HEK293 (cell line): ENCODE data around the gene PALM.

Experiments
- CTCF ChIA-PET: fragments of 350-600 bp; formaldehyde crosslinking; extraction: SDS; loops from one replicate; lab custom pipeline; 2021; ENCODE audit warnings: antibody characterized with exemption; lab: Yijun Ruan, JAX
- POLR2A ChIA-PET: fragments of 300-600 bp; formaldehyde crosslinking; extraction: SDS; loops from one replicate; lab custom pipeline; 2020; ENCODE audit warnings: antibody characterized with exemption, inconsistent platforms; lab: Yijun Ruan, JAX
- H3K27ac ChIP-seq: fragments of 200-500 bp; sonication (Bioruptor generic); 2 replicates; pipeline ENCODE4 v1.5.1; 2014; ENCODE audit warnings: low read depth, low read length, control low read depth, inconsistent platforms; ENCODE audit errors: extremely low read depth
- H3K36me3 ChIP-seq, 2 experiments: fragments of 200-500 bp in 1 of 2; sonication (Bioruptor generic) in 1 of 2; 1 replicate in 1 of 2; 2 replicates in 1 of 2; pipeline ENCODE4 v1.5.1; 2014 to 2017; ENCODE audit warnings: inconsistent platforms in 2 of 2, low read length in 2 of 2; ENCODE audit not compliant: control insufficient read depth in 2 of 2, insufficient read depth in 1 of 2
- H3K4me1 ChIP-seq: fragments of 200-500 bp; sonication (Bioruptor generic); 2 replicates; pipeline ENCODE4 v1.5.1; 2014; ENCODE audit warnings: mild to moderate bottlenecking, low read length, inconsistent platforms; ENCODE audit not compliant: control insufficient read depth, insufficient read depth
- H3K4me3 ChIP-seq: 2 replicates; pipeline ENCODE4 v1.5.1; 2011; ENCODE audit warnings: low read depth, mild to moderate bottlenecking, control low read depth, low read length, moderate library complexity
- H3K9me3 ChIP-seq: fragments of 200-500 bp; sonication (Bioruptor generic); 2 replicates; pipeline ENCODE4 v1.5.1; 2014; ENCODE audit warnings: low read depth, low read length, inconsistent platforms; ENCODE audit not compliant: control insufficient read depth, insufficient read depth
- EGR2 ChIP-seq: fragments of 450-650 bp; formaldehyde crosslinking; IDR thresholded peaks from 2 replicates; pipeline ENCODE4 v1.5.1; 2016; ENCODE audit warnings: low read depth, missing biosample characterization, missing genetic modification characterization
- HOXA7 ChIP-seq: sonication (generic); formaldehyde crosslinking; IDR thresholded peaks from 2 replicates; pipeline ENCODE4 v1.8.1; 2022; ENCODE audit warnings: missing genetic modification reagents, borderline replicate concordance
- HOXD13 ChIP-seq: sonication (generic); formaldehyde crosslinking; IDR thresholded peaks from 2 replicates; pipeline ENCODE4 v1.8.0; 2022; ENCODE audit warnings: missing genetic modification reagents, borderline replicate concordance
- KLF16 ChIP-seq: fragments of 450-650 bp; formaldehyde crosslinking; IDR thresholded peaks from 2 replicates; pipeline ENCODE4 v1.5.1; 2017; ENCODE audit warnings: missing biosample characterization, missing genetic modification characterization
- YY2 ChIP-seq: fragments of 450-650 bp; formaldehyde crosslinking; IDR thresholded peaks from 2 replicates; pipeline ENCODE4 v1.5.1; 2016; ENCODE audit warnings: missing biosample characterization, missing genetic modification characterization
- ZBTB20 ChIP-seq: fragments of 450-650 bp; formaldehyde crosslinking; IDR thresholded peaks from 2 replicates; pipeline ENCODE4 v1.5.1; 2016; ENCODE audit warnings: missing biosample characterization, missing genetic modification characterization
- ZNF112 ChIP-seq: fragments of 450-650 bp; formaldehyde crosslinking; IDR thresholded peaks from 2 replicates; pipeline ENCODE4 v1.5.0; 2017; ENCODE audit warnings: missing biosample characterization, missing genetic modification characterization
- ZNF114 ChIP-seq: fragments of 450-650 bp; formaldehyde crosslinking; IDR thresholded peaks from 2 replicates; pipeline ENCODE4 v1.5.0; 2017; ENCODE audit warnings: missing biosample characterization, missing genetic modification characterization
- ZNF18 ChIP-seq: fragments of 450-650 bp; formaldehyde crosslinking; IDR thresholded peaks from 2 replicates; pipeline ENCODE4 v1.5.1; 2016; ENCODE audit warnings: missing biosample characterization, missing genetic modification characterization
- ZNF266 ChIP-seq: fragments of 450-650 bp; formaldehyde crosslinking; IDR thresholded peaks from 2 replicates; pipeline ENCODE4 v1.5.1; 2016; ENCODE audit warnings: missing biosample characterization, missing genetic modification characterization, low read depth
- ZNF274 ChIP-seq, 2 experiments: fragments of 200-500 bp in 1 of 2; fragments of 450-650 bp in 1 of 2; sonication (Bioruptor generic) in 1 of 2; formaldehyde crosslinking in 1 of 2; IDR thresholded peaks; 2 replicates each; pipeline versions ENCODE4 v1.5.1 to v1.6.1; 2014 to 2016; ENCODE audit warnings: borderline replicate concordance in 1 of 2, inconsistent platforms in 1 of 2, low read length in 1 of 2, missing biosample characterization in 1 of 2, missing genetic modification characterization in 1 of 2
- ZNF394 ChIP-seq: fragments of 450-650 bp; formaldehyde crosslinking; IDR thresholded peaks from 2 replicates; pipeline ENCODE4 v1.5.1; 2016; ENCODE audit warnings: missing biosample characterization, missing genetic modification characterization, mild to moderate bottlenecking, moderate library complexity, borderline replicate concordance
- ZNF404 ChIP-seq: fragments of 450-650 bp; formaldehyde crosslinking; IDR thresholded peaks from 2 replicates; pipeline ENCODE4 v1.5.1; 2017; ENCODE audit warnings: missing biosample characterization, missing genetic modification characterization
- ZNF621 ChIP-seq: fragments of 450-650 bp; formaldehyde crosslinking; IDR thresholded peaks from 2 replicates; pipeline ENCODE4 v1.5.1; 2017; ENCODE audit warnings: missing biosample characterization, missing genetic modification characterization
- ZNF623 ChIP-seq: fragments of 450-650 bp; formaldehyde crosslinking; IDR thresholded peaks from 2 replicates; pipeline ENCODE4 v1.5.1; 2016; ENCODE audit warnings: missing biosample characterization, missing genetic modification characterization
- ZNF645 ChIP-seq: fragments of 450-650 bp; formaldehyde crosslinking; IDR thresholded peaks from 2 replicates; pipeline ENCODE4; 2016; ENCODE audit warnings: missing biosample characterization, missing genetic modification characterization
- ZNF660 ChIP-seq: fragments of 450-650 bp; IDR thresholded peaks from 2 replicates; pipeline ENCODE4 v1.5.1; 2018; ENCODE audit warnings: missing biosample characterization, mild to moderate bottlenecking, missing genetic modification characterization
- ZNF670 ChIP-seq: fragments of 450-650 bp; formaldehyde crosslinking; IDR thresholded peaks from 2 replicates; pipeline ENCODE4 v1.5.1; 2016; ENCODE audit warnings: missing biosample characterization, missing genetic modification characterization, low read depth
- ZNF677 ChIP-seq: fragments of 450-650 bp; IDR thresholded peaks from 2 replicates; pipeline ENCODE4 v1.5.0; 2018; ENCODE audit warnings: missing biosample characterization, mild to moderate bottlenecking, missing genetic modification characterization, moderate library complexity
- ZNF701 ChIP-seq: fragments of 450-650 bp; formaldehyde crosslinking; IDR thresholded peaks from 2 replicates; pipeline ENCODE4 v1.5.1; 2016; ENCODE audit warnings: missing biosample characterization, missing genetic modification characterization
- ZNF704 ChIP-seq: fragments of 450-650 bp; formaldehyde crosslinking; IDR thresholded peaks from 2 replicates; pipeline ENCODE4 v1.5.1; 2016; ENCODE audit warnings: missing biosample characterization, missing genetic modification characterization
- ZNF837 ChIP-seq: fragments of 450-650 bp; formaldehyde crosslinking; IDR thresholded peaks from 2 replicates; pipeline ENCODE4 v1.5.1; 2016; ENCODE audit warnings: missing biosample characterization, missing genetic modification characterization
- TF ChIP-seq, protein P1 (sequence below): fragments of 450-650 bp; formaldehyde crosslinking; IDR thresholded peaks from 2 replicates; pipeline ENCODE4 v1.5.1; 2017; ENCODE audit warnings: missing biosample characterization, mild to moderate bottlenecking, missing genetic modification characterization, moderate library complexity

The PALM gene

DNA sequence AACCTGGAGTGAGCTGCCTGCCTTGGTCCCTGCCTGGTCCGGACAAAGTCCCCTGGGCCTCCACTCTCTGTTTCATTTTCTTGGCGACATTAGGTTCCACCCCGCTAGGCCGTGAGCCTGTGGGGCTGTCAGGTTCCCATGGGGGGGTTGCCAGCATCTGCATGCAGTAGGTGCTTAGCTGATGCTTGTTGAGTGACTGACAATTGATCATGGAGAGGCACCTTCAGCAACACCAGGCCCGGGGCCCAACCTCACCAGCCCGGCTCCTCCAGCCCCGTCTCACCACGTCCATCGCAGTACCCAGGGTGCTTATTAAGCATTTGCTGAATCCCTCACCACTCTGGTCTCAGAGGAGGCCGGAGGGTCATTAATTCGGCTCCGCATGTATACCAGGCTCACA, 55.6 kb downstream of the PALM start:
- Histone ChIP-seq H3K36me3 (no peaks in the 10 kb centered on the region), H3K27ac (no peak overlapping the region), H3K9me3 (no peaks in the 10 kb centered on the region), H3K4me3 (no peak overlapping the region), H3K4me1 (no peaks in the 10 kb centered on the region)
- CTCF ChIA-PET = interaction anchor here (0.5 kb wide), 1 partner anchor 27 kb away, joined by 3 read pairs; no protein-coding TSS in a partner anchor
- TF ChIP-seq EGR2 (tag by site-specific recombination) = no peak
- POLR2A ChIA-PET = interaction anchor here (0.9 kb wide), 1 partner anchor 12 kb away, joined by 8 read pairs; no protein-coding TSS in a partner anchor

GRCh38 chr19:765179-765738, 56.5 kb downstream of the PALM start:
- no peaks in the 10 kb centered on the region for H3K9me3 ChIP-seq
- no peaks in the 10 kb centered on the region for H3K36me3 ChIP-seq
- H3K4me3 ChIP-seq = no peak overlapping the region
- TF ChIP-seq ZNF266 (tag by site-specific recombination) (no peak), ZNF677 (tag by site-specific recombination) (no peak), YY2 (tag by site-specific recombination) (no peak), ZNF621 (no peak), ZNF114 (no peak), ZBTB20 (no peak), ZNF704 (tag by site-specific recombination) (no peak), ZNF670 (tag by site-specific recombination) (no peak), ZNF394 (no peak), KLF16 (tag by site-specific recombination) (no peak), ZNF837 (no peak), ZNF701 (tag by site-specific recombination) (no peak), HOXD13 (CRISPR knock-in tag) (no peak), ZNF274 (IDR thresholded peaks at IDR 0.05; ENCODE audit: low read length) (no peak), ZNF274 (tag by site-specific recombination; IDR thresholded peaks at IDR 0.05; ENCODE audit: borderline replicate concordance) (no peak), ZNF660 (tag by site-specific recombination) (no peak), ZNF112 (tag by site-specific recombination) (no peak), ZNF645 (no peak), ZNF404 (no peak), HOXA7 (CRISPR knock-in tag) (no peak)
- TF ChIP-seq, all 188 proteins: peak for 0
- ChIA-PET CTCF (no interaction called here), POLR2A (no interaction called here)
- Histone ChIP-seq H3K27ac (no peak overlapping the region), H3K4me1 (no peaks in the 10 kb centered on the region)

- Histone ChIP-seq H3K36me3 (no peaks in the 10 kb centered on the region), H3K4me1 (no peaks in the 10 kb centered on the region), H3K4me3 (no peak overlapping the region), H3K9me3 (no peaks in the 10 kb centered on the region), H3K27ac (no peak overlapping the region)
- ChIA-PET CTCF (interaction anchor here (0.9 to 2.9 kb wide), 5 partner anchors 10 to 155 kb away, joined by 4 to 21 read pairs (median 10); no protein-coding TSS in a partner anchor), POLR2A (no interaction called here)
- TF ChIP-seq, protein P1, sequence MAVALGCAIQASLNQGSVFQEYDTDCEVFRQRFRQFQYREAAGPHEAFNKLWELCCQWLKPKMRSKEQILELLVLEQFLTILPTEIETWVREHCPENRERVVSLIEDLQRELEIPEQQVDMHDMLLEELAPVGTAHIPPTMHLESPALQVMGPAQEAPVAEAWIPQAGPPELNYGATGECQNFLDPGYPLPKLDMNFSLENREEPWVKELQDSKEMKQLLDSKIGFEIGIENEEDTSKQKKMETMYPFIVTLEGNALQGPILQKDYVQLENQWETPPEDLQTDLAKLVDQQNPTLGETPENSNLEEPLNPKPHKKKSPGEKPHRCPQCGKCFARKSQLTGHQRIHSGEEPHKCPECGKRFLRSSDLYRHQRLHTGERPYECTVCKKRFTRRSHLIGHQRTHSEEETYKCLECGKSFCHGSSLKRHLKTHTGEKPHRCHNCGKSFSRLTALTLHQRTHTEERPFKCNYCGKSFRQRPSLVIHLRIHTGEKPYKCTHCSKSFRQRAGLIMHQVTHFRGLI (tag by site-specific recombination) = no peak
- TF ChIP-seq ZNF623 (tag by site-specific recombination) (no peak), ZNF18 (tag by site-specific recombination) (no peak)
Observed at GRCh38 chr19:768424-768823, 59.7 kb downstream of the PALM start.
